Measurements from ENCODE around the gene SLC27A4.

GRCh38 chr9:128370367-128370751 lies 30.0 kb downstream of the SLC27A4 start:
- no peak for TF ChIP-seq CTCF (IDR thresholded peaks at IDR 0.05)
- TF ChIP-seq POLR2A (IDR thresholded peaks at IDR 0.05), result no peak
